Natural killer cell (primary cell): ENCODE results near the gene ULK4. TPM values are rescaled to one million over a fixed set of nuclear protein-coding genes. Genes with fewer than 3 reads are reported as not detected.

Experiments used
- ATAC-seq, 3 donors: fragments of 150-1000 bp in 2 of 3; fragments of 200-7000 bp in 1 of 3; cut with Tn5 transposase; 1 replicate in 1 of 3; 2 replicates in 2 of 3; pipeline ENCODE4 v1.10.0; 2021; ENCODE audit warnings: mild to moderate bottlenecking in 2 of 3, moderate library complexity in 2 of 3
- DNase-seq, 2 donors: peaks; one replicate each; pipeline versions ENCODE4 v3.0.0 to v3.0.0-alpha.2; 2013 to 2021; ENCODE audit warnings: mixed read lengths in 1 of 2
- H3K27ac ChIP-seq: one replicate; pipeline ENCODE4 v1.5.1; 2013; ENCODE audit warnings: mild to moderate bottlenecking, low read length
- H3K27me3 ChIP-seq: one replicate; pipeline ENCODE4 v1.6.1; 2013; ENCODE audit warnings: low read length; ENCODE audit not compliant: control insufficient read depth, insufficient read depth
- H3K36me3 ChIP-seq: one replicate; pipeline ENCODE4 v1.6.1; 2013; ENCODE audit warnings: low read length; ENCODE audit not compliant: control insufficient read depth, insufficient read depth
- H3K4me1 ChIP-seq: one replicate; pipeline ENCODE4 v1.6.1; 2013; ENCODE audit warnings: low read length; ENCODE audit not compliant: control insufficient read depth, insufficient read depth
- H3K4me3 ChIP-seq: one replicate; pipeline ENCODE4 v1.5.1; 2013; ENCODE audit warnings: low read length
- H3K9me3 ChIP-seq: one replicate; pipeline ENCODE4 v1.6.1; 2013; ENCODE audit warnings: low read length; ENCODE audit not compliant: control insufficient read depth, insufficient read depth
- H3K27ac Mint-ChIP-seq, 2 donors: one replicate each; pipeline ENCODE4 v1.8.0; 2022; ENCODE audit warnings: mild to moderate bottlenecking in 2 of 2, mixed read lengths in 2 of 2, moderate library complexity in 1 of 2
- H3K27me3 Mint-ChIP-seq, 2 donors: one replicate each; pipeline ENCODE4 v1.8.0; 2022; ENCODE audit warnings: low read depth in 2 of 2, mixed read lengths in 2 of 2
- H3K36me3 Mint-ChIP-seq: one replicate; pipeline ENCODE4 v1.8.0; 2022; ENCODE audit warnings: mixed read lengths
- H3K4me1 Mint-ChIP-seq, 2 donors: one replicate each; pipeline ENCODE4 v1.8.0; 2022; ENCODE audit warnings: mixed read lengths in 2 of 2
- H3K4me3 Mint-ChIP-seq: one replicate; pipeline ENCODE4 v1.8.0; 2022; ENCODE audit warnings: mild to moderate bottlenecking, moderate library complexity, mixed read lengths
- H3K9me3 Mint-ChIP-seq, 2 donors: one replicate each; pipeline ENCODE4 v1.8.0; 2022; ENCODE audit warnings: mixed read lengths in 2 of 2
- CTCF ChIP-seq: fragments of 200-600 bp; IDR thresholded peaks from one replicate; pipeline ENCODE4 v1.8.0; 2022; ENCODE audit warnings: antibody characterized with exemption
- WGBS: methylation state at CpG from one replicate; pipeline ENCODE4 v1.1.7; 2013; ENCODE audit warnings: missing lambda C conversion rate; ENCODE audit not compliant: insufficient coverage; 5-methylcytosine and 5-hydroxymethylcytosine counted together
- intact Hi-C: fragments of 100-400 bp; cut with micrococcal nuclease; formaldehyde crosslinking; loops from one replicate; pipeline ENCODE4 v1.14.2; 2022
- total RNA-seq, 4 donors: library from RNA; stranded (reverse); fragments of 120-200 nt in 1 of 4; gene quantifications; one replicate each; pipeline versions ENCODE4 v1.2.3 to v1.2.4, GENCODE V29; 2013 to 2022

The ULK4 gene
- total RNA-seq, 3 donors from 2014 or later (not counting 1 experiment from before 2014, with no cell fraction given) = 19.2 to 25.7 (median 21.2) TPM

GRCh38 chr3:41430886-41431285, 531.0 kb downstream of the ULK4 start:
- Mint-ChIP-seq H3K36me3 (peaks cover 7% of the 10 kb centered on the region), H3K9me3 (peaks cover 2 to 4% of the 10 kb centered on the region in 2 donors), H3K4me1 (peaks cover 4 to 6% of the 10 kb centered on the region in 2 donors), H3K4me3 (no peak overlapping the region), H3K27me3 (no peaks in the 10 kb centered on the region), H3K27ac (no peak overlapping the region)
- no peak overlapping the region for H3K4me3 ChIP-seq
- 99% methylated on average over 12 of the region's 12 CpGs for WGBS
- no peaks in the 10 kb centered on the region for H3K4me1 ChIP-seq
- DNase-seq (no peak), ATAC-seq (no peak)
- no peak for TF ChIP-seq CTCF
- no peaks in the 10 kb centered on the region for H3K36me3 ChIP-seq
- no peaks in the 10 kb centered on the region for H3K9me3 ChIP-seq
- H3K27ac ChIP-seq = no peak overlapping the region
- no peaks in the 10 kb centered on the region for H3K27me3 ChIP-seq
- intact Hi-C loops = no loop called here

- no peak for DNase-seq
- no peak for TF ChIP-seq CTCF
- H3K4me1 Mint-ChIP-seq = peaks cover 6 to 7% of the 10 kb centered on the region in 2 donors
- H3K27me3 Mint-ChIP-seq = no peaks in the 10 kb centered on the region
- WGBS = 97% methylated on average over 2 of the region's 3 CpGs
- no peak overlapping the region for H3K27ac Mint-ChIP-seq
- H3K36me3 Mint-ChIP-seq = peaks cover 7% of the 10 kb centered on the region
- no peak for ATAC-seq
- Histone ChIP-seq H3K4me1 (no peaks in the 10 kb centered on the region), H3K4me3 (no peak overlapping the region), H3K36me3 (no peaks in the 10 kb centered on the region), H3K27me3 (no peaks in the 10 kb centered on the region), H3K27ac (no peak overlapping the region), H3K9me3 (no peaks in the 10 kb centered on the region)
- peaks cover 2 to 5% of the 10 kb centered on the region in 2 donors for H3K9me3 Mint-ChIP-seq
- intact Hi-C loops = no loop called here
- no peak overlapping the region for H3K4me3 Mint-ChIP-seq
Measured at GRCh38 chr3:41430391-41430790, 531.5 kb downstream of the ULK4 start.

GRCh38 chr3:41426485-41426884, 535.4 kb downstream of the ULK4 start:
- Mint-ChIP-seq H3K27me3 (no peaks in the 10 kb centered on the region), H3K4me3 (no peak overlapping the region), H3K9me3 (peaks cover 2 to 9% of the 10 kb centered on the region in 2 donors), H3K4me1 (peaks cover 25 to 29% of the 10 kb centered on the region in 2 donors), H3K27ac (no peak overlapping the region), H3K36me3 (peaks cover 7% of the 10 kb centered on the region)
- Histone ChIP-seq H3K27ac (no peak overlapping the region), H3K4me3 (no peak overlapping the region), H3K36me3 (no peaks in the 10 kb centered on the region), H3K4me1 (peaks cover 12% of the 10 kb centered on the region), H3K9me3 (no peaks in the 10 kb centered on the region), H3K27me3 (no peaks in the 10 kb centered on the region)
- DNase-seq (no peak), ATAC-seq (no peak)
- intact Hi-C loops = no loop called here
- whole genome bisulfite sequencing = 86% methylated on average over 2 of the region's 3 CpGs
- no peak for TF ChIP-seq CTCF
